Stimulated activated naive B cell treated with anti-CD40 and anti-IgM and Interleukin-4, amounts not matched to agents 10 μg/mL and 1 μg/mL and 100 μg/mL, for 72 hours (primary cell): Measurements from ENCODE around the gene MAP3K2.

ENCODE experiments used
- ATAC-seq, 2 donors: fragments of 150-1000 bp; cut with Tn5 transposase; replicated peaks; 2 replicates each; pipeline ENCODE4 v1.10.0; 2021; ENCODE audit warnings: moderate library complexity in 1 of 2
- DNase-seq: peaks from one replicate; pipeline ENCODE4 v3.0.0; 2021
- H3K27ac Mint-ChIP-seq: one replicate; pipeline ENCODE4 v1.8.0; 2022; ENCODE audit warnings: mild to moderate bottlenecking, mixed read lengths
- H3K27me3 Mint-ChIP-seq, 2 donors: one replicate each; pipeline ENCODE4 v1.8.0; 2022; ENCODE audit warnings: mixed read lengths in 2 of 2
- H3K36me3 Mint-ChIP-seq, 2 donors: one replicate each; pipeline ENCODE4 v1.8.0; 2022; ENCODE audit warnings: mixed read lengths in 2 of 2, mild to moderate bottlenecking in 1 of 2
- H3K4me1 Mint-ChIP-seq, 2 donors: one replicate each; pipeline ENCODE4 v1.8.0; 2022; ENCODE audit warnings: mixed read lengths in 2 of 2, mild to moderate bottlenecking in 1 of 2
- H3K4me3 Mint-ChIP-seq, 2 donors: one replicate each; pipeline ENCODE4 v1.8.0; 2022; ENCODE audit warnings: mild to moderate bottlenecking in 2 of 2, mixed read lengths in 2 of 2, moderate library complexity in 1 of 2
- H3K9me3 Mint-ChIP-seq, 2 donors: one replicate each; pipeline ENCODE4 v1.8.0; 2022; ENCODE audit warnings: mixed read lengths in 2 of 2, mild to moderate bottlenecking in 1 of 2

MAP3K2 gene

GRCh38 chr2:127348426-127349000, 39.3 kb downstream of the MAP3K2 start:
- Mint-ChIP-seq H3K36me3 (peaks cover 11 to 17% of the 10 kb centered on the region in 2 donors), H3K4me1 (peaks cover 38 to 77% of the 10 kb centered on the region in 2 donors), H3K4me3 (no peak overlapping the region), H3K27me3 (no peaks in the 10 kb centered on the region), H3K9me3 (peaks cover 0 to 1% of the 10 kb centered on the region in 2 donors), H3K27ac (no peak overlapping the region)
- ATAC-seq, result peak in 1 of 2 donors; percentile 47
- DNase-seq, result no peak

DNA sequence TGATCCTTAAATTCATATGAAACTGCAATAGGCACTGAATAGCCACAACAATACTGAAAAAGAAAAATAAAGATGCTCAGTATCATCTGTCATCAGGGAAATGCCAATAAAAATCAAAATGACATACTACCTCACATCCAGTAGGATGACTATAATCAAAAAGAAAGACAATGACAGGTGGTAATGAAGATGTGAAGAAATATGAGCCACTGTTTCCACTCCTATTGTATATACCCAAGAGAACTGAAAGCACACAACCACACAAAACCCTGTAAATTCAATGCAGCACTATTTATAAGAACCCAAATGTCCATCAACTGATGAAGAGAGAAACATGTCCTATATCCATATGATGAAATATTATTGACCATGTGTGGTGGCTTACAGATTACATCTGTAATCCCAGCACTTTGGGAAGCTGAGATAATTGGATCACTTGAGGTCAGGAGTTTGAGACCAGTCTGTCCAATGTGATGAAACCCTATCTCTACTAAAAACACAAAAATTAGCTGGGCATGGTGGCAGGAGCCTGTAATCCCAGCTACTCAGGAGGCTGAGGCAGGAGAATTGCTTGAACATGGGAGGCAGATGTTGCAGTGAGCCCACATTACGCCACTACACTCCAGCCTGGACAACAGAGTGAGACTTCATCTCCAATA, 39.9 kb downstream of the MAP3K2 start:
- Mint-ChIP-seq H3K27me3 (no peaks in the 10 kb centered on the region), H3K27ac (peak overlapping the region; percentile 38), H3K36me3 (peaks cover 11 to 17% of the 10 kb centered on the region in 2 donors), H3K4me3 (no peak overlapping the region), H3K9me3 (peaks cover 0 to 1% of the 10 kb centered on the region in 2 donors), H3K4me1 (peaks cover 38 to 77% of the 10 kb centered on the region in 2 donors)
- DNase-seq, result no peak
- peak; percentile 77 for ATAC-seq

GRCh38 chr2:127347015-127347414, 40.8 kb downstream of the MAP3K2 start:
- DNase-seq (no peak), ATAC-seq (no peak)
- peaks cover 39 to 78% of the 10 kb centered on the region in 2 donors for H3K4me1 Mint-ChIP-seq
- peak overlapping the region in 1 of 2 donors; percentile 14 for H3K4me3 Mint-ChIP-seq
- H3K36me3 Mint-ChIP-seq, result peaks cover 8 to 13% of the 10 kb centered on the region in 2 donors
- peak overlapping the region; percentile 66 for H3K27ac Mint-ChIP-seq
- no peaks in the 10 kb centered on the region for H3K27me3 Mint-ChIP-seq
- no peaks in the 10 kb centered on the region for H3K9me3 Mint-ChIP-seq

DNA sequence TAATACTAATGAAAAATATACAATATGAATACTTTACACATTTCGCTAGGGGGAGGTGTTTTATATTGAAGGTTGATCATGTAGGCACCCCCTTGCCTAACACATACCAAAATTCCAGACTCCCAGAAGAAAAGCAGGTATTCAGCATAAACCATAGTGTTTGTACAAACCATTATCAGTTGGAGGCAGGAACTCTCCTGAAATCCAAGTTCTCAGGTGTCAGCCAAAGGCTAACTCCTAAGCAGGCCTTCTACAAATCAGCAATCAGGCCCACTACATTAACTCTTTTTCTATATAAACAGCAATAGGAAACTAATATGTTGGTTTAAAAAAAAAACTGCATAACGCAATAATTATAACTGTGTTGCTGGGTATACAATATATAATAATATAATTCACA, 44.5 kb downstream of the MAP3K2 start:
- Mint-ChIP-seq H3K9me3 (no peaks in the 10 kb centered on the region), H3K27ac (no peak overlapping the region), H3K36me3 (peaks cover 11 to 19% of the 10 kb centered on the region in 2 donors), H3K27me3 (no peaks in the 10 kb centered on the region), H3K4me3 (no peak overlapping the region), H3K4me1 (peaks cover 26 to 52% of the 10 kb centered on the region in 2 donors)
- ATAC-seq (no peak), DNase-seq (no peak)

GRCh38 chr2:127342101-127342500, 45.7 kb downstream of the MAP3K2 start:
- Mint-ChIP-seq H3K36me3 (peaks cover 10 to 19% of the 10 kb centered on the region in 2 donors), H3K27me3 (no peaks in the 10 kb centered on the region), H3K4me1 (peaks cover 19 to 41% of the 10 kb centered on the region in 2 donors), H3K4me3 (no peak overlapping the region), H3K9me3 (no peaks in the 10 kb centered on the region), H3K27ac (peak overlapping the region; percentile 51)
- peak; percentile 14 for DNase-seq
- peak; percentile 99 to 100 for ATAC-seq

DNA sequence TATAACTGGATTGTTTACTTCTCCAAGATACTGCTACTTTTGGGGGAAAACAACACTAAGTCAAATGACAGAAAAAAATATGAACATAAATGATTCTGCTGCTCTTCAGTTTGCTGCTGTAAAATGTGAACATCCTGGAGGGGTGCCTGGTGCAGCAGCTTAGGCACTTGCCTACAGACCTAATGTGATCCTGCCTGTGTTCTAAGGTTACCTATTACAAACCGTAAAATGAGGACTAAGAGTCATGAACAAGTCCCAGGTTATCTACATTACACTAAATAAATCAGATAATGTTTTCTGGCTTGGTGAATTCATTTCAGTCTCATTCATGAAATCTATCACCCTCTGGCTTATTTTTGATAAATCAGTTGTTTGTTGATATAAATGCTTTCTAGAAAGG, 55.4 kb downstream of the MAP3K2 start:
- Mint-ChIP-seq H3K36me3 (peaks cover 16 to 26% of the 10 kb centered on the region in 2 donors), H3K4me1 (no peaks in the 10 kb centered on the region), H3K27ac (no peak overlapping the region), H3K9me3 (no peaks in the 10 kb centered on the region), H3K4me3 (no peak overlapping the region), H3K27me3 (no peaks in the 10 kb centered on the region)
- DNase-seq (no peak), ATAC-seq (no peak)

DNA sequence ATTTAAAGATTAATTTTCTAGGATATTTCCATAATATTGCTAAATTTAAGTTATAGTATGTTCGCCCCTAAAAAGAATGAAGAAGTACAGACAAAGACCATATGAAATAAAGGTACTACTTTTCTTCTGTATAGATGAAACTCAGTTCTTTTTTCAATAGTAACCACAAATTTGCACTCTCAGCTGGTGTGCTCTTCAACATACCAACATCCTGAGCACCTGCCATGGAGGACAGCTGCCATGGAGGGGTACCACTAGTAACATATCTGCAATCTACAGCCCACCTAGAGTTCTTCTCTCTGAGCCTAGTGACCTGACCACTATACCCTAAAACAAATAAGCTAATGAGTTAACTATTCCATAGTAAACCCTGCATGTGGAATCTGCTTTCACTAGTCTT, 57.0 kb downstream of the MAP3K2 start:
- Mint-ChIP-seq H3K9me3 (no peaks in the 10 kb centered on the region), H3K27me3 (no peaks in the 10 kb centered on the region), H3K4me3 (no peak overlapping the region), H3K4me1 (no peaks in the 10 kb centered on the region), H3K27ac (peak overlapping the region; percentile 56), H3K36me3 (peaks cover 16 to 26% of the 10 kb centered on the region in 2 donors)
- DNase-seq (no peak), ATAC-seq (no peak)

DNA sequence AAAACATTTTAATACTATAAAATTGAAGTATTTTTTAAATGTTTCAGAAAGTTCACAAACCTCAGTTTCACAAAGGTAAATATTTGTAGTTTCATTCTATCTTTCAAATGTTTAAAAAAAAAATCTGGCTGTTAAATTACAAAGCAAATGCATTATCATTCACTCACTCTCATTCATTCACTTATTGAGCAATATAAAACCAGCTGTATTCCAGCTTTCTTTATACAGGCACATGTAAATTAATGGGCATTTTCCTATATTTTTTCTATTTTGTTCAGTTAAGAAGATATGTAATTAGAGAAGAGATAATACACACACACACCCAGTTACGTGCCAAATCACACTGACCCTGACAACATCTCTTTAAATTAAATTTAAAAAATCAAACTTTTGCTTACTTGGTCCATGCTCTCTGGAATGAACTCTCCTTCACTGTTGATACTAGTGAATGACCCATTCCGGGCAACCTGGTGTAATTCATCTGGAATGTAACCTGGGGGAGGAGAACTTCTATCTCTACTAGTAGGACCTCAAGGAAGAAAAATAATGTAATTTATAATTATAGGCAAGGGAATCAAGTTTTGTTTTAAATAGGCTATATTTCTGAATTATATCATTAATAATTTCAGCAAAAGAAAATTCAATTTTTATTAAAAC, 61.4 kb downstream of the MAP3K2 start:
- Mint-ChIP-seq H3K4me3 (no peak overlapping the region), H3K9me3 (no peaks in the 10 kb centered on the region), H3K4me1 (no peaks in the 10 kb centered on the region), H3K27ac (no peak overlapping the region), H3K36me3 (peaks cover 13 to 18% of the 10 kb centered on the region in 2 donors), H3K27me3 (no peaks in the 10 kb centered on the region)
- DNase-seq (no peak), ATAC-seq (no peak)

DNA sequence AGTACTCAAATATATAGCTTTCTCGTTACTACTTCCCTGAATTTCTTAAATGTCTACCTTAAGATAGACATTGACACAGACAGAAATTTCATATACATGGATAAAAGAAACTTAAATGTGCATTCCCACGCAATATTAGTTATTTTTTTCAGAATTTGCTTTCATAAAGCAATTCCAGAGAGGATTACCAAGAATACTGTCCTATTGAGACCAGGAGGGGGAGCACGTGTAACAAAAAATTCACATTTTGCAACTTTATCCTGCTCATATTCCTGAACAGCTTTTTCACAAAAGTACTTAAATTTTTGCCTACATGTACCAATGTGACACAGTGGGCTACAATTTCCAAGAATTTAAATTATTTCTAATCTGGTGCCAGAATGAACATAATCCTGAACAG, 63.1 kb downstream of the MAP3K2 start:
- no peaks in the 10 kb centered on the region for H3K27me3 Mint-ChIP-seq
- peaks cover 6 to 8% of the 10 kb centered on the region in 2 donors for H3K9me3 Mint-ChIP-seq
- no peak overlapping the region for H3K27ac Mint-ChIP-seq
- H3K4me3 Mint-ChIP-seq, result no peak overlapping the region
- peaks cover 0 to 2% of the 10 kb centered on the region in 2 donors for H3K4me1 Mint-ChIP-seq
- no peak for ATAC-seq
- H3K36me3 Mint-ChIP-seq, result peaks cover 27 to 32% of the 10 kb centered on the region in 2 donors
- DNase-seq, result no peak

DNA sequence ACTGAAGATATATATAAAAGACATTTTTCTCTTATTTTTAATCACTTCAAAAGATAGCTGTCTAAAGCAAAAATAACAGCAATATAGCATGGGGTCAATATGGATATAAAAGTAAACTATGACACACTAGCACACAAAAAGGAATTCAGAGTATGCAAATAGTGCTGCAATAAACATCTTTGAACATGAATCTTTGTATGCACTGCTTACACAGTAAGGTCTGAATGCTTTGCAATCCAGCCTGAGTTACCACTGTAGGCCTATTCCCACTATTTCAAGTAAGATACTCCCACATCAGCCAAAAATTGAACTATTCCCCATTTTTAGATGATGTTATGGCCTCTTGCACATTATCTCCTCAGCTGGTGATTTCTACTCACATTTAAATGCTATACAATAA, 66.5 kb downstream of the MAP3K2 start:
- Mint-ChIP-seq H3K27me3 (no peaks in the 10 kb centered on the region), H3K27ac (no peak overlapping the region), H3K36me3 (peaks cover 36 to 44% of the 10 kb centered on the region in 2 donors), H3K4me1 (peaks cover 0 to 2% of the 10 kb centered on the region in 2 donors), H3K9me3 (peaks cover 6 to 8% of the 10 kb centered on the region in 2 donors), H3K4me3 (no peak overlapping the region)
- no peak for DNase-seq
- ATAC-seq, result no peak

GRCh38 chr2:127320586-127321275, 67.0 kb downstream of the MAP3K2 start:
- Mint-ChIP-seq H3K4me3 (no peak overlapping the region), H3K36me3 (peaks cover 40 to 44% of the 10 kb centered on the region in 2 donors), H3K9me3 (peaks cover 6 to 8% of the 10 kb centered on the region in 2 donors), H3K27ac (peak overlapping the region; percentile 3), H3K27me3 (no peaks in the 10 kb centered on the region), H3K4me1 (peaks cover 0 to 2% of the 10 kb centered on the region in 2 donors)
- DNase-seq, result no peak
- ATAC-seq, result no peak

GRCh38 chr2:127320067-127320466, 67.7 kb downstream of the MAP3K2 start:
- Mint-ChIP-seq H3K36me3 (peaks cover 40 to 47% of the 10 kb centered on the region in 2 donors), H3K4me1 (peaks cover 0 to 2% of the 10 kb centered on the region in 2 donors), H3K27me3 (no peaks in the 10 kb centered on the region), H3K4me3 (no peak overlapping the region), H3K9me3 (peaks cover 6 to 8% of the 10 kb centered on the region in 2 donors), H3K27ac (peak overlapping the region; percentile 27)
- DNase-seq, result no peak
- peak in 1 of 2 donors; percentile 39 for ATAC-seq

DNA sequence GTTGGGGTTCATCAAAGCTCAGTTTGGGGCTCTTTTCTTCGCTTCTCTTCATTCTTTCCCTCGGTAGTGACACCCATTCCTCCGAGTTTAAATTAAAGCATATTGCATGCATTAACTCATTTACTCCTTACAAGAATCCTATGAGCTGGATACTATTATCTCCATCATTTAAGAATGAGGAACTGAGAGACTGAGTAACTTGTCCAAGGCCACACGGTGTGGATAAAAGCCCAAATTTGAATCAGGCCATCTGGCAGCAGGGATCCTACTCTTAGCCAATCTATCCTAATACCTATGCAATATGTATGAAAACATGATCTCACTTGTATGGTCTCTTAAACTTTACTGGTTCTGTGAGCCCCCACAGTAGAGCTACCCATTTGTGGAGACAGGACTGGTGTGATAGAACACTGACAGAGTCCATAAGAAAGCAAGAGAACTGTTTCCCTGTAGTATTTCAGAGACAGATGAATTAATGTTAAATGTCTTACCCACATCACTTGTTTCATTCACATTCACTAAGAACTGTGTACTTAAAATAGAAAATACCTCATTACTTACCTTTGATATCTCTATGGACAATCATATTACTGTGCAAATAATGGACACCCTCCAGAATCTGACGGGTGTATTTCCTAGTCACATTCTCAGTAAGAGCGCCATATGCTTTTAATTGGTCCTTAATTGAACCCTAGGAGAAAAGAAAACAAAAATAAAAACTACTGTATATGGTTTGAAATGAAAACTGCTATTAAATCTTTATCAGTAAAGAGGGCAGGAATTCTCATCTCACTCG, 73.4 kb downstream of the MAP3K2 start:
- DNase-seq (no peak), ATAC-seq (peak in 1 of 2 donors; percentile 48)
- no peak overlapping the region for H3K4me3 Mint-ChIP-seq
- no peaks in the 10 kb centered on the region for H3K27me3 Mint-ChIP-seq
- H3K4me1 Mint-ChIP-seq, result peaks cover 12 to 16% of the 10 kb centered on the region in 2 donors
- peak overlapping the region; percentile 34 for H3K27ac Mint-ChIP-seq
- H3K36me3 Mint-ChIP-seq, result peaks cover 24 to 52% of the 10 kb centered on the region in 2 donors
- no peaks in the 10 kb centered on the region for H3K9me3 Mint-ChIP-seq
